Subcutaneous abdominal adipose tissue (tissue), 5 donors: ENCODE measurements around the gene NUP214.
A peak's percentile ranks its signal among the peaks of the same experiment; 100 is the strongest.
"Not testable (repeated sequence)": the region's sequence is repeated elsewhere in the genome, so short reads cannot be mapped to it uniquely, and the experiment has no call there.

Experiments
- H3K27ac ChIP-seq: one replicate; pipeline ENCODE4 v1.7.0; 2013; ENCODE audit warnings: low read depth, mild to moderate bottlenecking, inconsistent platforms, low read length, moderate library complexity
- H3K27me3 ChIP-seq, 5 donors: one replicate each; pipeline ENCODE4 v1.7.0; 2013; ENCODE audit warnings: low read length in 5 of 5, inconsistent platforms in 1 of 5; ENCODE audit not compliant: control insufficient read depth in 5 of 5, insufficient read depth in 4 of 5
- H3K36me3 ChIP-seq, 5 donors: one replicate each; pipeline ENCODE4 v1.7.0; 2013; ENCODE audit warnings: low read length in 5 of 5; ENCODE audit not compliant: control insufficient read depth in 5 of 5, insufficient read depth in 5 of 5
- H3K4me1 ChIP-seq, 5 donors: one replicate each; pipeline ENCODE4 v1.7.0; 2013; ENCODE audit warnings: low read length in 5 of 5, mild to moderate bottlenecking in 3 of 5, moderate library complexity in 1 of 5; ENCODE audit not compliant: control insufficient read depth in 5 of 5, insufficient read depth in 5 of 5
- H3K4me3 ChIP-seq, 5 donors: one replicate each; pipeline ENCODE4 v1.7.0; 2013; ENCODE audit warnings: low read length in 5 of 5, low read depth in 1 of 5
- H3K9ac ChIP-seq, 5 donors: one replicate each; pipeline ENCODE4 v1.7.0; 2013; ENCODE audit warnings: low read length in 5 of 5, mild to moderate bottlenecking in 4 of 5, moderate library complexity in 3 of 5
- H3K9me3 ChIP-seq, 5 donors: one replicate each; pipeline ENCODE4 v1.7.0; 2013; ENCODE audit warnings: low read length in 5 of 5; ENCODE audit not compliant: control insufficient read depth in 5 of 5
- donor health status: healthy.
- donor health status: healthy.
- donor health status: healthy.
- donor health status: healthy.
- donor health status: healthy.

Gene NUP214

GRCh38 chr9:131096269-131097125, 28.9 kb upstream of the NUP214 start, which contains the start of gene AIF1L:
AIF1L (plus strand) TSS chr9:131096531; CDS start chr9:131096630, 99 bp downstream.
- no peak within 1 kb of the TSS for H3K27ac ChIP-seq
- peak within 1 kb of the TSS in 3 of 5 donors; percentile 12 to 66 (median 32) for H3K9ac ChIP-seq
- peaks cover 2 to 51% (median 31%) of the 10 kb centered on the region in 5 donors for H3K4me1 ChIP-seq
- H3K36me3 ChIP-seq, result no peaks in the 10 kb centered on the region
- no peaks in the 10 kb centered on the region for H3K9me3 ChIP-seq
- peak within 1 kb of the TSS; percentile 48 to 81 (median 64) for H3K4me3 ChIP-seq
- H3K27me3 ChIP-seq, result peaks cover 25 to 51% (median 42%) of the 10 kb centered on the region in 5 donors

- H3K27me3 ChIP-seq, result peaks cover 25 to 51% (median 42%) of the 10 kb centered on the region in 5 donors
- H3K36me3 ChIP-seq, result no peaks in the 10 kb centered on the region
- no peak overlapping the region for H3K27ac ChIP-seq
- peaks cover 2 to 59% (median 31%) of the 10 kb centered on the region in 5 donors for H3K4me1 ChIP-seq
- no peaks in the 10 kb centered on the region for H3K9me3 ChIP-seq
- H3K4me3 ChIP-seq, result peak overlapping the region; percentile 48 to 81 (median 64)
- H3K9ac ChIP-seq, result peak overlapping the region in 3 of 5 donors; percentile 14 to 66 (median 32)
Measured at GRCh38 chr9:131097126-131097947, 28.0 kb upstream of the NUP214 start.

- Histone ChIP-seq H3K27me3 (peaks cover 21 to 47% (median 42%) of the 10 kb centered on the region in 5 donors), H3K4me3 (peak overlapping the region in 4 of 5 donors; percentile 48 to 81 (median 66)), H3K9ac (peak overlapping the region in 3 of 5 donors; percentile 14 to 66 (median 64)), H3K4me1 (peaks cover 2 to 65% (median 31%) of the 10 kb centered on the region in 5 donors), H3K27ac (peak overlapping the region; percentile 30), H3K9me3 (no peaks in the 10 kb centered on the region), H3K36me3 (no peaks in the 10 kb centered on the region)
Measured at GRCh38 chr9:131097948-131098278, 27.5 kb upstream of the NUP214 start.

GRCh38 chr9:131098391-131099101, 26.8 kb upstream of the NUP214 start:
- H3K27me3 ChIP-seq, result peaks cover 19 to 46% (median 42%) of the 10 kb centered on the region in 5 donors
- H3K9ac ChIP-seq, result peak overlapping the region in 2 of 5 donors; percentile 45 to 66
- H3K36me3 ChIP-seq, result no peaks in the 10 kb centered on the region
- H3K4me1 ChIP-seq, result peaks cover 2 to 70% (median 31%) of the 10 kb centered on the region in 5 donors
- H3K9me3 ChIP-seq, result no peaks in the 10 kb centered on the region
- H3K4me3 ChIP-seq, result peak overlapping the region in 3 of 5 donors; percentile 64 to 81 (median 69)
- H3K27ac ChIP-seq, result peak overlapping the region; percentile 30

- Histone ChIP-seq H3K4me1 (peaks cover 2 to 73% (median 31%) of the 10 kb centered on the region in 5 donors), H3K36me3 (no peaks in the 10 kb centered on the region), H3K27me3 (peaks cover 18 to 41% (median 39%) of the 10 kb centered on the region in 5 donors), H3K27ac (no peak overlapping the region), H3K9ac (no peak overlapping the region), H3K9me3 (no peaks in the 10 kb centered on the region), H3K4me3 (peak overlapping the region in 3 of 5 donors; percentile 6 to 81 (median 64))
Measured at GRCh38 chr9:131099102-131099606, 26.2 kb upstream of the NUP214 start.

- H3K9ac ChIP-seq, H3K9me3 ChIP-seq, H3K36me3 ChIP-seq, H3K27ac ChIP-seq, H3K4me3 ChIP-seq: not testable (repeated sequence)
- H3K27me3 ChIP-seq, result peaks cover 11 to 34% (median 32%) of the 10 kb centered on the region in 5 donors
- H3K4me1 ChIP-seq, result peaks cover 2 to 74% (median 31%) of the 10 kb centered on the region in 5 donors
Measured at GRCh38 chr9:131099845-131100244, 25.5 kb upstream of the NUP214 start.

- no peak overlapping the region for H3K4me3 ChIP-seq
- H3K9me3 ChIP-seq, result no peaks in the 10 kb centered on the region
- no peak overlapping the region for H3K9ac ChIP-seq
- H3K4me1 ChIP-seq, result peaks cover 2 to 75% (median 31%) of the 10 kb centered on the region in 5 donors
- peaks cover 10 to 30% (median 28%) of the 10 kb centered on the region in 5 donors for H3K27me3 ChIP-seq
- peaks cover 0 to 4% (median 0%) of the 10 kb centered on the region in 5 donors for H3K36me3 ChIP-seq
- H3K27ac ChIP-seq, result no peak overlapping the region
Measured at GRCh38 chr9:131100445-131100844, 24.9 kb upstream of the NUP214 start.

GRCh38 chr9:131101207-131101964, 24.0 kb upstream of the NUP214 start:
- Histone ChIP-seq H3K36me3 (peaks cover 0 to 8% (median 3%) of the 10 kb centered on the region in 5 donors), H3K4me3 (no peak overlapping the region), H3K9ac (no peak overlapping the region), H3K4me1 (peaks cover 0 to 74% (median 25%) of the 10 kb centered on the region in 5 donors), H3K9me3 (no peaks in the 10 kb centered on the region), H3K27me3 (peaks cover 7 to 24% (median 23%) of the 10 kb centered on the region in 5 donors), H3K27ac (no peak overlapping the region)
